ENCODE data around the gene PLAGL2.
"Not testable (repeated sequence)": the region's sequence is repeated elsewhere in the genome, so short reads cannot be mapped to it uniquely, and the experiment has no call there.

PLAGL2 gene

DNA sequence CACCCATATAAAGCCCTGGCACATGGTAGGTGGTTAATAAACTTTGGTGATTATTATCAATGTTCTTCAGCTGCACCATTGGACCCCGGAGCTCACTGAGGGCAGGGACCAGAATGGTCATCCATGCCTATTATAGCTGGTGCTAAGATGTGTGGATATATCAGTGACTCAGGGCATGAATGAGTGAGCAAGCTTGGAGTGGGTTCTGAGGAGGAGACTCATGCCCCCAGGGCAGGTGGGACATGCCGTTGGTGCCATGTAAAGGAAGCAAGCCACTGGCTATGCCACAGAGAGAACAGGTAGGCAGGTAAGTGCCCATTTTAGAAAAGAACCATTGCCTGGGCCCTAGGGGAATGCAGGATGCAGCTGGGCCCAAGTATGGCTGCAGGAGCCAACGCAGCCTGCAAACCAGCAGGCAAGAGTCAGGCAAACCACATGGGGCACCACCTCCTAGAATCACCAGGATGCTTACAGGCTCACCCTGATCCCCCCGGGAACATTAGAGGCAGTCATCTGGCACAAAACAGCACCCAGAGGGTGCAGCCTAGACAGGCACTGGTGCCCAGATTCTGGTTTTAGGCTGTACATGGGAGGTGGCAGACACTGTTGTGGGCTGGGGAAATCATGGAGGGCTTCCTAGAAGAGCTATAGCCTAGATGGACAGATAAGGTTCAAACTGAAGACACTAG is 23.5 kb downstream of the PLAGL2 start:
- DNase-seq (ENCODE audit: low read depth in 3 of 3): no peak

GRCh38 chr20:32181606-32182005 is 25.9 kb downstream of the PLAGL2 start:
- DNase-seq (ENCODE audit: low read depth in 3 of 3): no peak

DNA sequence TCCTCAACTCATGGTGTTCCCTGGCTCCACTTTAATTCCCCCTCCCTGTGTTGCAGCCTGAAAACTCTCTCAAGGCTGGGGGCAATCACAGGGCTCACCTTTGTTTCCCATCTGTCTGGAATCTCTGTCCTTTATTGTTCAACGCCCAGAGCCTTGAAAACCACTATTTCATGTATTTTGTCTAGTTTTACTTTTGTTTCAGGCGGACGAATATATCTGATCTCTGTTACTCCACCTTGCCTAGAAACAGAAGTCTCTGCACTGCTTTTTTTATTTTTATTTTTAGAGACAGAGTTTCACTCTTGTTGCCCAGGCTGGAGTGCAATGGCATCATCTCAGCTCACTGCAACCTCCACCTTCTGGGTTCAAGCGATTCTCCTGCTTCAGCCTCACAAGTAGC is 27.6 kb downstream of the PLAGL2 start:
- DNase-seq (ENCODE audit: low read depth in 3 of 3): no peak

- no peak for DNase-seq (ENCODE audit: low read depth in 3 of 3)
Measured at GRCh38 chr20:32179515-32179914, 28.0 kb downstream of the PLAGL2 start.

DNA sequence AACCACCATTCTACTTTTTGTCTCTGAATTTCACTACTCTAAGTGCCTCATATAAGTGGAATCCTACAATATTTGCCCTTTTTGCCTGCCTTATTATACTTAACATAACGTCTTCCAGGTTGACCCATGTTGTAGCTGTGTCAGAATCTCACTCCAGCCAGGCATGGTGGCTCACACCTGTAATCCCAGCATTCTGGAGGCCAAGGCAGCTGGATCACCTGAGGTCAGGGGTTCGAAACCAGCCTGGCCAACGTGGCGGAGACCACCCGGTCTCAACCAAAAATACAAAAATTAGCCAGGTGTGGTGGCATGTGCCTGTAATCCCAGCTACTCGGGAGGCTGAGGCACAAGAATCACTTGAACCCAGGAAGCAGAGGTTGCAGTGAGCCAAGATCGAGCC is 29.8 kb downstream of the PLAGL2 start:
- not testable (repeated sequence) for DNase-seq (ENCODE audit: low read depth in 3 of 3)

GRCh38 chr20:32168184-32168910 is 39.2 kb downstream of the PLAGL2 start:
- no peak for DNase-seq (ENCODE audit: low read depth in 3 of 3)

GRCh38 chr20:32167552-32167951 is 40.0 kb downstream of the PLAGL2 start:
- DNase-seq (ENCODE audit: low read depth in 3 of 3): no peak

DNA sequence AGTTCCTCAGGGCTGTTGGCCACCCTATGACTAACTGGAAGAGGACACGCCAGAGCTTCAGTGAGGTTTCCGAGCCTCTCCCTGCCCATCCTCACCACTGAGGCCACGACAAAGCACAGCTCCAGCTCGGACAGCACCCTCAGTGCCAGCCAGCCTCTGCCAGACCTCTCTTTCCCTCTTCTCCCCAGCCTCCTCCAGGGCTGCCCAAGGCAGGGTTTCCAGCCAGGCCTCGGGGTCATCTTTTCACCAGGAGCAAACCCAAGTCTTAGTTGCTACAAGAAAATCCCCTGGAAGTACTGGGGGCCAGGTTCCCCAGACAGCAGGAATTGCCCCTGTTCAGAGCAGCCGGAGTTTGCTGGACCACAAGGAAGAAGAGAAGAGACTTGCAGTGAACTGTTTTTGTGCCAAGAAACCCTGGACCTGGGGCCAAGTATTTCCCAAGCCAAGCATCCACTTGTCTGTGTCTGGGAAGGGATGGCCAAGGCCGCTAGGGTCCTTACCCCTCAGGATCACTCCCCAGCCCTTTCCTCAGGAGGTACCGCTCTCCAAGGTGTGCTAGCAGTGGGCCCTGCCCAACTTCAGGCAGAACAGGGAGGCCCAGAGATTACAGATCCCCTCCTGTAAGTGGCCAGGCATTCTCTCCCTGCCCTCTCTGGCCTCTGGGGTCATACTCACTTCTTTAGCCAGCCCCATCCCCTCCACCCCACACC is 41.6 kb downstream of the PLAGL2 start:
- DNase-seq (ENCODE audit: low read depth in 3 of 3): no peak

DNA sequence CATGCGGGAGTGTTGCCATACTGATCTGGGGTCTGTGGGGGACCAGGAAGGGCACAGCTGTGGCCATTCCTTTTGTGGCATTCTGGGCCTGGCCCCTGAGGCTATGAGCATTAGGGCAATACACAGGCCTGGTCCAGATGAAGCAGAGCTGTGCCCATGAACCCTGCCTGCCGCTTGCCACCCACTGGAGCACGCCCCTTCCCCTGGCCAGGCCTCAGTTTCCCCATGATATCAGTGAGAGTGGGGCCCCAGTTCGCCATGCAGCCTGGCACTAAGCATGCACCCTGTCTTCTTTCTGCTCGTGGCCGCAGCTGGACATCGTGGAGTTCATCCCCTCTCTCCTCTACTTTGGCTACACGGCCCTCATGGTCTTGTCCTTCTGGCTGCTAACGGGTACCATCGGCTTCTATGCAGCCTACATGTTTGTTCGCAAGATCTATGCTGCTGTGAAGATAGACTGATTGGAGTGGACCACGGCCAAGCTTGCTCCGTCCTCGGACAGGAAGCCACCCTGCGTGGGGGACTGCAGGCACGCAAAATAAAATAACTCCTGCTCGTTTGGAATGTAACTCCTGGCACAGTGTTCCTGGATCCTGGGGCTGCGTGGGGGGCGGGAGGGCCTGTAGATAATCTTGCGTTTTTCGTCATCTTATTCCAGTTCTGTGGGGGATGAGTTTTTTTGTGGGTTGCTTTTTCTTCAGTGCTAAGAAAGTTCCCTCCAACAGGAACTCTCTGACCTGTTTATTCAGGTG is 42.4 kb downstream of the PLAGL2 start:
- no peak for DNase-seq (ENCODE audit: low read depth in 3 of 3)

GRCh38 chr20:32163951-32164350 is 43.6 kb downstream of the PLAGL2 start:
- no peak for DNase-seq (ENCODE audit: low read depth in 3 of 3)

DNA sequence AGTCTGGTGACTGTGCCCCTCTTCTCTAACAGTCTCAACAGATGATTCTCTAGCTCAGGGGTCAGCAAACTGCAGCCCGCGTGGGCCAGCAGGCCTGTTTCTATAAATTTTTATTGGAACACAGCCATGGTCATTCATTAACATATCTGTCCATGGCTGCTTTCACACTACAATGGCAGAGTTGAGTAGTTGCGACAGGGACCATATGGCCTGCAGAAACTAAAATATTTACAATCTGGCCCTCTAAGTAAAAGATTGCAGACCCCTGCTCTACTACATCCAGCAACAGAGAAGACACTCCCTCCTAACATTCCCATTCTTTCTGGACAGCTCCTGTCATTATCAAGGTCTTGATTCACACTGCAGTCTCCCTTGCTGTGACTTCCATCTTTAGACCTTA is 45.2 kb downstream of the PLAGL2 start:
- DNase-seq (ENCODE audit: low read depth in 3 of 3): no peak

DNA sequence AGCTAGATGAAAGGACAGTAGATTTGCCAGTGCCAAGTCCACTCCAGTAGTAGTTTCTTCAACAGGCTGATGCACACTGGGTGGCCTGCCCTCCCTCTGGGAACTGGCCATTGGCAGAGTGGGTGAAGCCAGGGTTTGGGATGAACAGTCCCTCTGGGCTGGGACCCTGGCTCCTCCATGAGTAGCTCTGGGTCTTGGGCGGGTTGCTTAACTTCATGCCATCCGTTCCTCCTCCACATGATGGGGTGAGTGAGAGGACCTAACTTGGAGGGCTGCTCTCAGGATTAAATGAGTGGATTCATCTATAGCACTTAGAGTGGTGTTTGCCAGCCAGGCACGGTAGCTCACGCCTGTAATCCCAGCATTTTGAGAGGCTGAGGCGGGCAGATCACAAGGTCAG is 47.2 kb downstream of the PLAGL2 start:
- DNase-seq (ENCODE audit: low read depth in 3 of 3): no peak

- no peak for DNase-seq (ENCODE audit: low read depth in 3 of 3)
Measured at GRCh38 chr20:32159766-32160221, 47.7 kb downstream of the PLAGL2 start.

GRCh38 chr20:32158943-32159660 is 48.4 kb downstream of the PLAGL2 start:
- DNase-seq (ENCODE audit: low read depth in 3 of 3): peak in 1 of 3 donors; percentile 8

DNA sequence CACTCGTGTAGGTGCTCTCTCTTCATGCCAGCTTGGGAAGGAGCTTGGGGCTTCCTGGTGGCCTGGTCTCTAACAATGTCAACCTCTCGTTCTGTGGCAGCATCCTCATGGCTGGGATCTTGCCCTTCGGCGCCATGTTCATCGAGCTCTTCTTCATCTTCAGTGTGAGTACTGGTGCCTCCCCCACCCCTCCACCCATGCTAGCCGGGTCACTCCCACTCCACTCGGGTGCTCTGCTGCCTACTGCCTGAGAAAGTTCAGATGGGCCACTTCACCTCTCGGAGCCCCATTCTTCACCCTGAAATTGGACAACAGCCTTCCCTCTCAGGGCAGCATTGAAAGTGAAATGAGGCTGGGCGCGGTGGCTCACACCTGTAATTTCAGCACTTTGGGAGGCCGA is 49.2 kb downstream of the PLAGL2 start:
- DNase-seq (ENCODE audit: low read depth in 3 of 3): no peak

DNA sequence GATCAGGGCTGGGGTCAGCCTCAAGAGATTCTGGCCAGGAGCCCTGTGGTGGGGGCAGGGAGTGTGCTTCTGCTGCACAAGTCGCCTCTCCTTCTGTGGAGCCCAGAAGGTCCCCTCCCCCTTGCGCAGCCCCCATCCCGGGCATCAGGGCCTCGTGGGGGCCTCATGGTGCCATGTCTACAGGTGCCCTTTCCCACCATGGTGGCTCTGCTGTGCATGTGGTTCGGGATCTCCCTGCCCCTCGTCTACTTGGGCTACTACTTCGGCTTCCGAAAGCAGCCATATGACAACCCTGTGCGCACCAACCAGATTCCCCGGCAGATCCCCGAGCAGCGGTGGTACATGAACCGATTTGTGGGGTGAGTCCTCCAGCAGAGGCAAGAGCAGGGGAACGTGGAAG is 49.9 kb downstream of the PLAGL2 start:
- DNase-seq (ENCODE audit: low read depth in 3 of 3): no peak

- DNase-seq (ENCODE audit: low read depth in 3 of 3): peak in 1 of 3 donors; percentile 10
Measured at GRCh38 chr20:32155017-32155981, 52.2 kb downstream of the PLAGL2 start.

GRCh38 chr20:32153771-32154170 is 53.8 kb downstream of the PLAGL2 start:
- DNase-seq (ENCODE audit: low read depth in 3 of 3): no peak

- no peak for DNase-seq (ENCODE audit: low read depth in 3 of 3)
Measured at GRCh38 chr20:32153156-32153665, 54.3 kb downstream of the PLAGL2 start.
